GM12878 (cell line): Measurements from ENCODE around the gene ANKDD1B. TPM values are rescaled to one million over a fixed set of nuclear protein-coding genes. Genes with fewer than 3 reads are reported as not detected.

Source experiments
- CBFB ChIP-seq: IDR thresholded peaks from 2 replicates; pipeline ENCODE4 v1.6.1; 2016; ENCODE audit warnings: antibody characterized with exemption, low read depth
- IRF5 ChIP-seq: fragments of 450-650 bp; IDR thresholded peaks from 2 replicates; pipeline ENCODE4 v1.6.1; 2017; ENCODE audit warnings: borderline replicate concordance
- NFIC ChIP-seq: IDR thresholded peaks from 2 replicates; pipeline ENCODE4 v1.6.1; 2012; ENCODE audit warnings: low read depth, mild to moderate bottlenecking, inconsistent platforms, low read length, moderate library complexity
- PAX5 ChIP-seq: IDR thresholded peaks from 2 replicates; pipeline ENCODE4 v1.6.1; 2011; ENCODE audit warnings: low read depth, low read length, borderline replicate concordance
- RELB ChIP-seq: fragments of 450-650 bp; IDR thresholded peaks from 2 replicates; pipeline ENCODE4 v1.6.1; 2017; ENCODE audit warnings: low read depth, mild to moderate bottlenecking, moderate library complexity
- SUZ12 ChIP-seq: fragments of 200-600 bp; sonication (generic); IDR thresholded peaks from one replicate; pipeline ENCODE4 v1.6.1; 2018; ENCODE audit warnings: antibody characterized with exemption, mild to moderate bottlenecking; ENCODE audit not compliant: unreplicated experiment
- TCF7 ChIP-seq: IDR thresholded peaks from 2 replicates; pipeline ENCODE4 v1.6.1; 2014; ENCODE audit warnings: antibody characterized with exemption, borderline replicate concordance
- ZNF24 ChIP-seq: fragments of 450-650 bp; IDR thresholded peaks from 2 replicates; pipeline ENCODE4 v1.6.1; 2017; ENCODE audit warnings: antibody characterized with exemption, mild to moderate bottlenecking
- polyA plus RNA-seq, 11 experiments: library from polyadenylated mRNA; depleted of rRNA in 4 of 11; unstranded in 6 of 11; stranded (reverse) in 5 of 11; fragments of >200 nt; fragmentation: Nextera tagmentation in 4 of 11; fragmentation: Illumina TruSeq in 1 of 11; extraction: Ambion mirVana in 4 of 11; extraction: Trizol in 1 of 11; gene quantifications; 1 replicate in 1 of 11; 2 replicates in 10 of 11; pipeline versions ENCODE4 v1.2.1 to v1.2.3, GENCODE V29; 2011 to 2016; ENCODE audit warnings: inconsistent platforms in 2 of 11, missing spikeins in 2 of 11, low read depth in 1 of 11
- total RNA-seq, 4 experiments: library from RNA; depleted of rRNA in 3 of 4; stranded (reverse); fragments of >200 nt in 3 of 4; fragmentation: Illumina TruSeq in 1 of 4; extraction: Trizol in 1 of 4; gene quantifications; 2 replicates each; pipeline versions ENCODE4 v1.2.1 to v1.2.3, GENCODE V29; 2013 to 2021
- TF ChIP-seq, protein P1 (sequence below): fragments of 450-650 bp; IDR thresholded peaks from 2 replicates; pipeline ENCODE4 v1.6.1; 2018; ENCODE audit warnings: mild to moderate bottlenecking, low read depth, moderate library complexity; ENCODE audit not compliant: partially characterized antibody
- TF ChIP-seq, protein P2 (sequence below): fragments of 450-650 bp; IDR thresholded peaks from 2 replicates; pipeline ENCODE4 v1.6.1; 2017; ENCODE audit warnings: mild to moderate bottlenecking, low read depth, inconsistent platforms; ENCODE audit not compliant: poor library complexity, severe bottlenecking

The ANKDD1B gene
- total and polyA plus RNA-seq, 10 of the 15 experiments (the other 5 are each of a cell fraction or from before 2014, with no cell fraction given), result 0.34 to 2.4 (median 0.80) TPM

DNA sequence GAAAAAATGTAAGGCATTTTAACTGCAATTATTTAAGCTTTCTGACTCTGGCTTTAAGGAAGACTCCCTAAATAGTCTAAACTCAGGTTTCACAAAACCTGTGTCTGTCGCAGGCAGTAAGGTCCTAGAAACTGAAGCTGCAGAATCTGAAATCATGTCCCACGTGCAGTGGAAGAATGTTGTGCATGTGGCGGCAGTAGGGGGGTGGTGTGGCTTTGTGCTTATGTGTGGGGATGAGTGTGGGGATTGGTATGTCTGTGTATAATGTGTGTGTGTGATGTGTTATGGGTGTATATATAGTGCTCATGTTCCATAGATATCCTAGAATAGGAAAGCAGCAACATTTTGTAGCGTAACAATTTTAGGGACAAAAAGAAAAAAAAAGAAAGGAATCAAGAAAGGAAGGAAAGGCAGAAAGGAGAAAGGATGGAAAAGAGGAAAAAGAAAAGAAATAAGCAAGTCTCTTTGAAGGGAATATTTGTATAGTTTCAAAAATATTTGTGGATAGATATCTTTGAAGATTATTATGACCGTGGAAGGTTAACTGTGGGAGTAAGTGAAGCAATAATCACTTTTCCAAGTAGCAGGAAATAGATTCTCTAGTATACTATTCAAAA is 6.6 kb downstream of the ANKDD1B start (continued):
- TF ChIP-seq, protein P1, sequence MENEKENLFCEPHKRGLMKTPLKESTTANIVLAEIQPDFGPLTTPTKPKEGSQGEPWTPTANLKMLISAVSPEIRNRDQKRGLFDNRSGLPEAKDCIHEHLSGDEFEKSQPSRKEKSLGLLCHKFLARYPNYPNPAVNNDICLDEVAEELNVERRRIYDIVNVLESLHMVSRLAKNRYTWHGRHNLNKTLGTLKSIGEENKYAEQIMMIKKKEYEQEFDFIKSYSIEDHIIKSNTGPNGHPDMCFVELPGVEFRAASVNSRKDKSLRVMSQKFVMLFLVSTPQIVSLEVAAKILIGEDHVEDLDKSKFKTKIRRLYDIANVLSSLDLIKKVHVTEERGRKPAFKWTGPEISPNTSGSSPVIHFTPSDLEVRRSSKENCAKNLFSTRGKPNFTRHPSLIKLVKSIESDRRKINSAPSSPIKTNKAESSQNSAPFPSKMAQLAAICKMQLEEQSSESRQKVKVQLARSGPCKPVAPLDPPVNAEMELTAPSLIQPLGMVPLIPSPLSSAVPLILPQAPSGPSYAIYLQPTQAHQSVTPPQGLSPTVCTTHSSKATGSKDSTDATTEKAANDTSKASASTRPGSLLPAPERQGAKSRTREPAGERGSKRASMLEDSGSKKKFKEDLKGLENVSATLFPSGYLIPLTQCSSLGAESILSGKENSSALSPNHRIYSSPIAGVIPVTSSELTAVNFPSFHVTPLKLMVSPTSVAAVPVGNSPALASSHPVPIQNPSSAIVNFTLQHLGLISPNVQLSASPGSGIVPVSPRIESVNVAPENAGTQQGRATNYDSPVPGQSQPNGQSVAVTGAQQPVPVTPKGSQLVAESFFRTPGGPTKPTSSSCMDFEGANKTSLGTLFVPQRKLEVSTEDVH, result no peak
- TF ChIP-seq CBFB (no peak), PAX5 (no peak), TCF7 (no peak), SUZ12 (no peak), NFIC (no peak), IRF5 (no peak), RELB (no peak), ZNF24 (no peak)
- TF ChIP-seq, protein P2, sequence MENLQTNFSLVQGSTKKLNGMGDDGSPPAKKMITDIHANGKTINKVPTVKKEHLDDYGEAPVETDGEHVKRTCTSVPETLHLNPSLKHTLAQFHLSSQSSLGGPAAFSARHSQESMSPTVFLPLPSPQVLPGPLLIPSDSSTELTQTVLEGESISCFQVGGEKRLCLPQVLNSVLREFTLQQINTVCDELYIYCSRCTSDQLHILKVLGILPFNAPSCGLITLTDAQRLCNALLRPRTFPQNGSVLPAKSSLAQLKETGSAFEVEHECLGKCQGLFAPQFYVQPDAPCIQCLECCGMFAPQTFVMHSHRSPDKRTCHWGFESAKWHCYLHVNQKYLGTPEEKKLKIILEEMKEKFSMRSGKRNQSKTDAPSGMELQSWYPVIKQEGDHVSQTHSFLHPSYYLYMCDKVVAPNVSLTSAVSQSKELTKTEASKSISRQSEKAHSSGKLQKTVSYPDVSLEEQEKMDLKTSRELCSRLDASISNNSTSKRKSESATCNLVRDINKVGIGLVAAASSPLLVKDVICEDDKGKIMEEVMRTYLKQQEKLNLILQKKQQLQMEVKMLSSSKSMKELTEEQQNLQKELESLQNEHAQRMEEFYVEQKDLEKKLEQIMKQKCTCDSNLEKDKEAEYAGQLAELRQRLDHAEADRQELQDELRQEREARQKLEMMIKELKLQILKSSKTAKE, result no peak
